ENCODE measurements around the gene PAGE2B.

DNA sequence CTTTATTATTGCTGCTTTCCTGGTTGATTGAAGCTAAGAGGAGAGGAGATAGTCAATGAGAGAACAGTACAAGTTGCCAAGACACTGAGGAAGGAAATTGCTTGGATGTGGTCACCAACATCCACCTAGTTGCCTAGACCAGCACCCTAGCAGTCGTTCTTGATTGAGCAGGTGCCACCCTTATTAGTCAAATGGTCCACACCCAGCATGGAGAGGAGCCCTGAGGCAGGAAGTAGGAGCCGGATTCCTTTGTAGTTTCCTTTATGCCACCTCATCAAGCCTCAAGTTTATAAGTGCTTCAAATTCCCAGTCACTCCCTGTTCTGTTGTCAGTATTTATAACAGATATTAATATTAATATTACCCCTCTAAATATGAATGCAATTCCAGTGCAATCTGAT lies 33.1 kb downstream of the PAGE2B start:
- TF ChIP-seq SMAD1 (IDR thresholded peaks at IDR 0.05; ENCODE audit: low read depth, partially characterized antibody) = no peak
- TF ChIP-seq CBFB (IDR thresholded peaks at IDR 0.05; ENCODE audit: low read depth) = no peak
- TF ChIP-seq, protein P1, sequence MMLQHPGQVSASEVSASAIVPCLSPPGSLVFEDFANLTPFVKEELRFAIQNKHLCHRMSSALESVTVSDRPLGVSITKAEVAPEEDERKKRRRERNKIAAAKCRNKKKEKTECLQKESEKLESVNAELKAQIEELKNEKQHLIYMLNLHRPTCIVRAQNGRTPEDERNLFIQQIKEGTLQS (IDR thresholded peaks at IDR 0.05; ENCODE audit: borderline replicate concordance, extremely low read depth, low read depth, low read length) = no peak
- TF ChIP-seq TAF1 (IDR thresholded peaks at IDR 0.05; ENCODE audit: borderline replicate concordance, low read depth, low read length) = no peak
- TF ChIP-seq CEBPB (IDR thresholded peaks at IDR 0.05; ENCODE audit: borderline replicate concordance in 1 of 2, low read depth in 2 of 2, low read length in 2 of 2) = no peak
- TF ChIP-seq, protein P2, sequence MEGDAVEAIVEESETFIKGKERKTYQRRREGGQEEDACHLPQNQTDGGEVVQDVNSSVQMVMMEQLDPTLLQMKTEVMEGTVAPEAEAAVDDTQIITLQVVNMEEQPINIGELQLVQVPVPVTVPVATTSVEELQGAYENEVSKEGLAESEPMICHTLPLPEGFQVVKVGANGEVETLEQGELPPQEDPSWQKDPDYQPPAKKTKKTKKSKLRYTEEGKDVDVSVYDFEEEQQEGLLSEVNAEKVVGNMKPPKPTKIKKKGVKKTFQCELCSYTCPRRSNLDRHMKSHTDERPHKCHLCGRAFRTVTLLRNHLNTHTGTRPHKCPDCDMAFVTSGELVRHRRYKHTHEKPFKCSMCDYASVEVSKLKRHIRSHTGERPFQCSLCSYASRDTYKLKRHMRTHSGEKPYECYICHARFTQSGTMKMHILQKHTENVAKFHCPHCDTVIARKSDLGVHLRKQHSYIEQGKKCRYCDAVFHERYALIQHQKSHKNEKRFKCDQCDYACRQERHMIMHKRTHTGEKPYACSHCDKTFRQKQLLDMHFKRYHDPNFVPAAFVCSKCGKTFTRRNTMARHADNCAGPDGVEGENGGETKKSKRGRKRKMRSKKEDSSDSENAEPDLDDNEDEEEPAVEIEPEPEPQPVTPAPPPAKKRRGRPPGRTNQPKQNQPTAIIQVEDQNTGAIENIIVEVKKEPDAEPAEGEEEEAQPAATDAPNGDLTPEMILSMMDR (IDR thresholded peaks at IDR 0.05 in 2 of 3, conservative IDR thresholded peaks at IDR 0.05 in 1 of 3; ENCODE audit: control insufficient read depth in 2 of 3, extremely low read depth in 1 of 3, insufficient read depth in 1 of 3, low read depth in 3 of 3, low read length in 3 of 3) = no peak
- TF ChIP-seq, protein P3, sequence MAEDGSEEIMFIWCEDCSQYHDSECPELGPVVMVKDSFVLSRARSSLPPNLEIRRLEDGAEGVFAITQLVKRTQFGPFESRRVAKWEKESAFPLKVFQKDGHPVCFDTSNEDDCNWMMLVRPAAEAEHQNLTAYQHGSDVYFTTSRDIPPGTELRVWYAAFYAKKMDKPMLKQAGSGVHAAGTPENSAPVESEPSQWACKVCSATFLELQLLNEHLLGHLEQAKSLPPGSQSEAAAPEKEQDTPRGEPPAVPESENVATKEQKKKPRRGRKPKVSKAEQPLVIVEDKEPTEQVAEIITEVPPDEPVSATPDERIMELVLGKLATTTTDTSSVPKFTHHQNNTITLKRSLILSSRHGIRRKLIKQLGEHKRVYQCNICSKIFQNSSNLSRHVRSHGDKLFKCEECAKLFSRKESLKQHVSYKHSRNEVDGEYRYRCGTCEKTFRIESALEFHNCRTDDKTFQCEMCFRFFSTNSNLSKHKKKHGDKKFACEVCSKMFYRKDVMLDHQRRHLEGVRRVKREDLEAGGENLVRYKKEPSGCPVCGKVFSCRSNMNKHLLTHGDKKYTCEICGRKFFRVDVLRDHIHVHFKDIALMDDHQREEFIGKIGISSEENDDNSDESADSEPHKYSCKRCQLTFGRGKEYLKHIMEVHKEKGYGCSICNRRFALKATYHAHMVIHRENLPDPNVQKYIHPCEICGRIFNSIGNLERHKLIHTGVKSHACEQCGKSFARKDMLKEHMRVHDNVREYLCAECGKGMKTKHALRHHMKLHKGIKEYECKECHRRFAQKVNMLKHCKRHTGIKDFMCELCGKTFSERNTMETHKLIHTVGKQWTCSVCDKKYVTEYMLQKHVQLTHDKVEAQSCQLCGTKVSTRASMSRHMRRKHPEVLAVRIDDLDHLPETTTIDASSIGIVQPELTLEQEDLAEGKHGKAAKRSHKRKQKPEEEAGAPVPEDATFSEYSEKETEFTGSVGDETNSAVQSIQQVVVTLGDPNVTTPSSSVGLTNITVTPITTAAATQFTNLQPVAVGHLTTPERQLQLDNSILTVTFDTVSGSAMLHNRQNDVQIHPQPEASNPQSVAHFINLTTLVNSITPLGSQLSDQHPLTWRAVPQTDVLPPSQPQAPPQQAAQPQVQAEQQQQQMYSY (CRISPR knock-in tag; IDR thresholded peaks at IDR 0.05) = no peak
- TF ChIP-seq, protein P4, sequence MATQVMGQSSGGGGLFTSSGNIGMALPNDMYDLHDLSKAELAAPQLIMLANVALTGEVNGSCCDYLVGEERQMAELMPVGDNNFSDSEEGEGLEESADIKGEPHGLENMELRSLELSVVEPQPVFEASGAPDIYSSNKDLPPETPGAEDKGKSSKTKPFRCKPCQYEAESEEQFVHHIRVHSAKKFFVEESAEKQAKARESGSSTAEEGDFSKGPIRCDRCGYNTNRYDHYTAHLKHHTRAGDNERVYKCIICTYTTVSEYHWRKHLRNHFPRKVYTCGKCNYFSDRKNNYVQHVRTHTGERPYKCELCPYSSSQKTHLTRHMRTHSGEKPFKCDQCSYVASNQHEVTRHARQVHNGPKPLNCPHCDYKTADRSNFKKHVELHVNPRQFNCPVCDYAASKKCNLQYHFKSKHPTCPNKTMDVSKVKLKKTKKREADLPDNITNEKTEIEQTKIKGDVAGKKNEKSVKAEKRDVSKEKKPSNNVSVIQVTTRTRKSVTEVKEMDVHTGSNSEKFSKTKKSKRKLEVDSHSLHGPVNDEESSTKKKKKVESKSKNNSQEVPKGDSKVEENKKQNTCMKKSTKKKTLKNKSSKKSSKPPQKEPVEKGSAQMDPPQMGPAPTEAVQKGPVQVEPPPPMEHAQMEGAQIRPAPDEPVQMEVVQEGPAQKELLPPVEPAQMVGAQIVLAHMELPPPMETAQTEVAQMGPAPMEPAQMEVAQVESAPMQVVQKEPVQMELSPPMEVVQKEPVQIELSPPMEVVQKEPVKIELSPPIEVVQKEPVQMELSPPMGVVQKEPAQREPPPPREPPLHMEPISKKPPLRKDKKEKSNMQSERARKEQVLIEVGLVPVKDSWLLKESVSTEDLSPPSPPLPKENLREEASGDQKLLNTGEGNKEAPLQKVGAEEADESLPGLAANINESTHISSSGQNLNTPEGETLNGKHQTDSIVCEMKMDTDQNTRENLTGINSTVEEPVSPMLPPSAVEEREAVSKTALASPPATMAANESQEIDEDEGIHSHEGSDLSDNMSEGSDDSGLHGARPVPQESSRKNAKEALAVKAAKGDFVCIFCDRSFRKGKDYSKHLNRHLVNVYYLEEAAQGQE (IDR thresholded peaks at IDR 0.05; ENCODE audit: low read depth, low read length) = no peak
- no peak for TF ChIP-seq ZNF274 (IDR thresholded peaks at IDR 0.05; ENCODE audit: insufficient read depth, insufficient read length)
- TF ChIP-seq, protein P5, sequence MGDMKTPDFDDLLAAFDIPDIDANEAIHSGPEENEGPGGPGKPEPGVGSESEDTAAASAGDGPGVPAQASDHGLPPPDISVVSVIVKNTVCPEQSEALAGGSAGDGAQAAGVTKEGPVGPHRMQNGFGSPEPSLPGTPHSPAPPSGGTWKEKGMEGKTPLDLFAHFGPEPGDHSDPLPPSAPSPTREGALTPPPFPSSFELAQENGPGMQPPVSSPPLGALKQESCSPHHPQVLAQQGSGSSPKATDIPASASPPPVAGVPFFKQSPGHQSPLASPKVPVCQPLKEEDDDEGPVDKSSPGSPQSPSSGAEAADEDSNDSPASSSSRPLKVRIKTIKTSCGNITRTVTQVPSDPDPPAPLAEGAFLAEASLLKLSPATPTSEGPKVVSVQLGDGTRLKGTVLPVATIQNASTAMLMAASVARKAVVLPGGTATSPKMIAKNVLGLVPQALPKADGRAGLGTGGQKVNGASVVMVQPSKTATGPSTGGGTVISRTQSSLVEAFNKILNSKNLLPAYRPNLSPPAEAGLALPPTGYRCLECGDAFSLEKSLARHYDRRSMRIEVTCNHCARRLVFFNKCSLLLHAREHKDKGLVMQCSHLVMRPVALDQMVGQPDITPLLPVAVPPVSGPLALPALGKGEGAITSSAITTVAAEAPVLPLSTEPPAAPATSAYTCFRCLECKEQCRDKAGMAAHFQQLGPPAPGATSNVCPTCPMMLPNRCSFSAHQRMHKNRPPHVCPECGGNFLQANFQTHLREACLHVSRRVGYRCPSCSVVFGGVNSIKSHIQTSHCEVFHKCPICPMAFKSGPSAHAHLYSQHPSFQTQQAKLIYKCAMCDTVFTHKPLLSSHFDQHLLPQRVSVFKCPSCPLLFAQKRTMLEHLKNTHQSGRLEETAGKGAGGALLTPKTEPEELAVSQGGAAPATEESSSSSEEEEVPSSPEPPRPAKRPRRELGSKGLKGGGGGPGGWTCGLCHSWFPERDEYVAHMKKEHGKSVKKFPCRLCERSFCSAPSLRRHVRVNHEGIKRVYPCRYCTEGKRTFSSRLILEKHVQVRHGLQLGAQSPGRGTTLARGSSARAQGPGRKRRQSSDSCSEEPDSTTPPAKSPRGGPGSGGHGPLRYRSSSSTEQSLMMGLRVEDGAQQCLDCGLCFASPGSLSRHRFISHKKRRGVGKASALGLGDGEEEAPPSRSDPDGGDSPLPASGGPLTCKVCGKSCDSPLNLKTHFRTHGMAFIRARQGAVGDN (IDR thresholded peaks at IDR 0.05) = no peak
- TF ChIP-seq PAX8 (IDR thresholded peaks at IDR 0.05) = no peak
- no peak for TF ChIP-seq POLR2AphosphoS5 (IDR thresholded peaks at IDR 0.05; ENCODE audit: low read length)
- TF ChIP-seq POLR2A (IDR thresholded peaks at IDR 0.05; ENCODE audit: low read depth, low read length) = no peak

Data from GM12878 (cell line).